Skeletal muscle satellite cell (primary cell): Measurements from ENCODE around the gene ZFP64.

ENCODE experiments used
- H3K27me3 ChIP-seq: 2 replicates; pipeline ENCODE4 v1.7.0; 2013; ENCODE audit warnings: low read length; ENCODE audit not compliant: control insufficient read depth, insufficient read depth
- H3K36me3 ChIP-seq: 2 replicates; pipeline ENCODE4 v1.7.0; 2013; ENCODE audit warnings: mild to moderate bottlenecking, control low read depth, low read length; ENCODE audit not compliant: insufficient read depth
- H3K4me1 ChIP-seq: 2 replicates; pipeline ENCODE4 v1.7.0; 2013; ENCODE audit warnings: low read length; ENCODE audit not compliant: control insufficient read depth, insufficient read depth
- H3K4me2 ChIP-seq: 2 replicates; pipeline ENCODE4 v1.7.0; 2013; ENCODE audit warnings: mild to moderate bottlenecking, low read length
- H3K4me3 ChIP-seq: 2 replicates; pipeline ENCODE4 v1.7.0; 2013; ENCODE audit warnings: low read length
- H3K9ac ChIP-seq: 2 replicates; pipeline ENCODE4 v1.7.0; 2013; ENCODE audit warnings: mild to moderate bottlenecking, low read depth, low read length, moderate library complexity
- H3K9me3 ChIP-seq: replicated peaks from 2 replicates; pipeline ENCODE4 v1.7.0; 2013; ENCODE audit warnings: mild to moderate bottlenecking, control low read depth, low read length

Gene ZFP64

GRCh38 chr20:52102126-52102525, 89.5 kb downstream of the ZFP64 start:
- Histone ChIP-seq H3K9ac (no peak overlapping the region), H3K36me3 (no peaks in the 10 kb centered on the region), H3K4me3 (no peak overlapping the region), H3K4me1 (peaks cover 14% of the 10 kb centered on the region), H3K9me3 (no peaks in the 10 kb centered on the region), H3K4me2 (no peak overlapping the region), H3K27me3 (peaks cover 42% of the 10 kb centered on the region)
